Measurements from ENCODE around the gene CDH7. TPM values are rescaled to one million over a fixed set of nuclear protein-coding genes. Genes with fewer than 3 reads are reported as not detected.

Gene CDH7
- total RNA-seq, 1 donor from 2014 or later: 2.3 TPM

GRCh38 chr18:65769652-65770051, 18.8 kb downstream of the CDH7 start:
- DNase-seq: no peak

DNA sequence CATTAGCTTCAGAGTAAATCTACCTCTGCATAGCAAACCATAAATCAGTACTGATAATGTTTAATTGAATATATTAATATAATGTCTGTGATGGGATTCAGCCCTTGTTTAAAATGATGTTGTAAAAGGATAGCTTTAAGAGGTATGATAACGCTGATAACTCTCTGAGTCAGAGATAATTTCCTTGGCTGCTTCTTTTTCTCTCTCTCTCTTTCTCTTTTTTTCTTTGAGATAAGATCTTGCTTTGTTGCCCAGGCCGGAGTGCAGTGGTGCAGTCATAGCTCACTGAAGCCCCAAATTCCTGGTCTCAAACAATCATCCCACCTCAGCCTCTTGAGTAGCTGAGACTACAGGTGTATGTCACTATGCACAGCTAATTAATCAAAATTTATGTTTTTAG, 35.7 kb downstream of the CDH7 start:
- DNase-seq: no peak

DNA sequence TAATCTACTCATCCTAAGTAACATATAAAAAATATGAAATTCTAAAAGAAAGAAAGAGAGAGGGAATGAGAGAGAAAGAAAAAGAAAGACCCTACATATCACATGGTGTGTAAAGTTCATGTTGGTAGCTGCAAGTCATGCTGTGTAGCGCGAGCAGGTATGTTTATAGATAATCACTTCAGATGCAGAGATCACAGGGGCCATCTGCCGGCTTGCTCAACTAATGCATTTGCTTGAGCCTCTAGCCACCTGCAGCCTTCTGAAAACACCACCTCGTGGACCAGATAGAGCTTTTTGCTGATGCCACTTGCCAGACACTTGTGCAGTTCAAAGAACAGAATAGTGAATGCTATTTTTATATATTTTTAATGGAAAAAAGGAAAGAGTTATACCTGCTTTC, 37.6 kb downstream of the CDH7 start:
- DNase-seq: no peak

DNA sequence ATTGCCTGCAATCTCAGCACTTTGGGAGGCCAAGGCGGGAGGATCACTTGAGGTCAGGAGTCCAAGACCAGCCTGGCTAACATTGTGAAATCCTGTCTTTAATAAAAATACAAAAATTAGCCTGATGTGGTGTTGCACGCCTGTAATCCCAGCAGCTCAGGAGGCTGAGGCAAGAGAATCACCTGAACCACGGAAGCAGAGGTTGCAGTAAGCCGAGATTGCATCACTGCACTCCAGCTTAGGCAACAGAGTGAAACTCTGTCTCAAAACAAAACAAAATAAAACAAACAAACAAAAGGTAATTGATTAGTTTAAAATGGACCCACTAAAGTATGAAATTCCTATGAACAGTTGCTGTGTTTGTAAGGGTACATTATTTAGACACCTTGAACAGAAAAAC, 39.8 kb downstream of the CDH7 start:
- DNase-seq: no peak

DNA sequence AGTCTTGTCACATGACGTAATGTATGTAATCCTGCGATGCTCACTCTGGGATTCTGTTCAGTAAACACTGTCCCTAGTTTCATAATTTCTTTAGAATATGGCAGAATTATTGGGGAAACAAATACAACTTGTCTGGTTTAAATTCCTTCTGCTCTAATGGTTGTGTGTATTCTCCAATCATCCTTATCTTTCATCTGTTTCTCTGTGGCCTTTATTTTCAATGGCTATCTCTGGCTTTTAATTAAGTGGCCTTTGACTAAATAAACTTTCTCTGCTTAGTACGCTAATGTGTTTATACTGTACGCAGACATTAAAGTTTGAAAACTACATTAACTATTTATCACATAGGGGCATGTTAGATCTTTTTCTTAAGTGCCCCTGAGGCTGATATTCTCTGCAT, 40.9 kb downstream of the CDH7 start:
- DNase-seq: no peak

DNA sequence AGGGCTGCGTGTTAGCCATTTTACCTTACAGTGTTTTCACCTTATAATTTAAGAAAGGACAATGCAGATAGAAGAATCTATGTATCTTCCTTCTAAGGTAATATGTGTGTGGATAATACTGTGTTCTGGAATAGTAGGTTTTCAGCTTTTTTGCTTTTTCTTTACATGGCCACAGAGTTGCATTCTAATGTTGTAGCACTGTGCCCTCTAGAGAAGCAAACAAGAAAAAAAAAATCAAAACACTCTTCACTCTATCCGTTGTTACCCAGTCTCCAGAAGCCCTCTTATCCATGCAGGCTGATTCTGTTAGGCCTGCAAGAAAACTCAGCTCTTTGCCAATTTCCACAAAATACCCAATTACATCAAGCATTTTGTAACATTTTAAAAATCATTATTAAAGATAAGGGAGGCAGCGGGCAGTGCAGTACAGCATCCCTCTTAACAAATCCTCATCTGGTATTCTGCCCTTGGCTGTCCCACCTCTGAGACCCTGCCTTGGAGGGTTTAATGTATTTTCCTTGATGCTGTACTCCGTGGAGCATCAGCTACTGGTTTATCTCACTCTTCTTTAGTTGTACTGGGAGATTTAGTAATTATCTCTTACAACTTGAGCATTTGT, 41.8 kb downstream of the CDH7 start:
- DNase-seq: no peak

GRCh38 chr18:65808759-65809158, 57.9 kb downstream of the CDH7 start:
- no peak for DNase-seq

DNA sequence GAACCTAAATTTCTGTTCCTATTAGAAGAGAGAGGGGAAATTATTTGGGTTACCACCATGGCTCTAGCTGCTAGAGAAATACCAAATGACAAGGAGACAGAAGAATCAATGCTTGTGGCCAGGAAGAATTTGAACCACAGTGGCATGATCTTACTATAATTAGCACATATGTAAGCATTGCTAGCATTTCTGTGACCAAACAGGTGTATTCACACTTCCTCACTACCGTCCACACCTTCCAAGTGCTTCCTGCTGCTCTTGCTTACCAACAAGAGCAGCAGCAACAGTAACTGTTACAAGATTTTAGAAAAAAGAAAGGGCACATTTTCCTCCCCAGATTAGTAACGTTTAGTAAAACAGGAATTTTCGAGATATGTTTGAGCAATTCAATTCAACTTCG, 60.5 kb downstream of the CDH7 start:
- DNase-seq: no peak

- no peak for DNase-seq
Measured at GRCh38 chr18:65815506-65815905, 64.7 kb downstream of the CDH7 start.

GRCh38 chr18:65817178-65817577, 66.4 kb downstream of the CDH7 start:
- no peak for DNase-seq

DNA sequence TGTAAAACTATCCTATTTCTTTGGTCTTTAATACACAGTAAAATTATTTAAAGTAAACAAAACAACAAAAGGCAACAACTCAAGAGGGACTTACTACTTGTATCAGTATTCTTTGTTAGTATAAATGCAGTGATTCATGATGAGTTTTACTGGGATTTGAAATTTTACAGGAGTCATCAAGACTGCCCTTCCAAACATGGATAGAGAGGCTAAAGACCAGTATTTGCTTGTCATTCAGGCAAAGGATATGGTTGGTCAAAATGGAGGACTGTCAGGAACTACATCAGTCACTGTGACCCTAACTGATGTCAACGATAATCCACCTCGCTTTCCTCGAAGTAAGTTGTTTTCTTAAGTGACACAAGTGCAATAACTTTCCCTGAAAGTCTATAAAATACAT, 71.1 kb downstream of the CDH7 start:
- DNase-seq: no peak

DNA sequence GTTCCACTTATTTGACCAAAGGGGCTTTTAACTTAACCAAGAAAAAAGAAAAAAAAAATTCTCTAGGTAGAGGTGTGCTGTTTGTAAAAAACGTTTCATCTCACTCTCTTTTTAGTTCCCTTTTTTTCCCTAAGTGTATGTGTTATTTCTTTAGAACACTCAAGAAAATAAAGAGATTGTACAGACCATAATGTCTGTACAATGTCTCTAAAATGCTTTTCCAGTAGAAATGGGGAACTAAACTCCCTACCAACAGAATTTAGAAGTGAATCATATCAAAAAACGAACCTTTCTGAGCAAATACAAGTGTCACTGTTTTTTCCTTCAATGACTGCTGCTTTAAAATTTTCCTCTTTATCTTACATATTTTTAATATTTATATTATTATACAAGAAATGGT, 72.0 kb downstream of the CDH7 start:
- DNase-seq: no peak

- DNase-seq: no peak
Measured at GRCh38 chr18:65827444-65827843, 76.6 kb downstream of the CDH7 start.

DNA sequence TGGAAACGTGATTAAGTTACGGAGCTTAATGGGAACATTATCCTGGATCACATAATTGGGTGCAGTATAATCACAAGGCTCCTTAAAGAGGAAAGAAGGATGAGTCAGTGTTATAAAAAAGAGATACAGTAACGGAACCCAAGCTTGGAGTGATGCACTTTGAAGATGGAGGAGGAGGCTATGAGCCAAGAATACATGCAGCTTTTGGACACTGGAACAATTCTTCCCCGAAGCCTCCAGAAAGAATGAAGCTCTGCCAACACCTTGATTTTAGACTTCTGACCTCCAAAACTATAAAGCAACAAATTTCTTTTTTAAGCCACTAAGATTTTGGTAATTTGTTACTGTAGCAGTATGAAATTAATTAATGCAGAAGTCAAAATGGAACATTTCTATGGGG, 85.1 kb downstream of the CDH7 start:
- DNase-seq: no peak

DNA sequence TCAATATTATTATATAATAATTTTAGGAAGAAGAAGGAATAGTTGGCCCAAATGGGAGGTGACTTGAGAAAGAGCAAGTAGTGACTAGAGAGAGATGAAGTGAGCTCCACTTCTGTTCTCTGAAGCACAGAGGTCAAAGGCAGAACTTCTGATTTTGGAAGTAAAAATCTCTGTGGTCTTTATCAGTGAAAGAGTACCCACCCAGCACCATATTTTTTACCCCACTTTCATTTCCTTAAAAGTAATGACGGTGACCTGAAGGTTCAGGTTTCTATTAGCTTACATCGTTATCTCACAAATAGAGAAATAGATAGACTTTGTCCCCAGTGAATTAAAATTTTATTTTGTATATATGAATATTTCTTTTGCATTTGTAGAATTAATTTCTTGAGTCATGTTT, 95.3 kb downstream of the CDH7 start:
- DNase-seq: no peak

- no peak for DNase-seq
Measured at GRCh38 chr18:65852273-65852672, 101.5 kb downstream of the CDH7 start.

DNA sequence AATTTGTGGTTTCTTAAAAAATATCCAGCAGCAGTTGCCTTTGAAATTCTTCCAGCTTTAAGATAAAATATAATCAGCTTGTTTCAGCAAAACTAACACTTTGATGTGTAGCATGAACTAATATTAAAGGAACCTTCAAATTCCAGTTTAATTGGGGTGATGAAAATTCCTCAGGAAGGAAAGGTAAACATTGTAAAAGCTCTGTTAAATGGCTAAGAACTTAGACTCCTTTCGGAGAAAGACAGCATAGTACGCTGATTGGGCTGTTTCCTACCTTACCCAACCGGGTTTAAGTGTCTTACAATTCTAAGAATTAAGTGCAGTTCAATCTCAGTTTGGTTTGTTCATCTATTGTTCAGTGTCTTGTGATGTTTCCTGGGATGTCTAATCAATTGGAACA, 108.3 kb downstream of the CDH7 start:
- no peak for DNase-seq

GRCh38 chr18:65869527-65869926, 118.7 kb downstream of the CDH7 start:
- DNase-seq: no peak

DNA sequence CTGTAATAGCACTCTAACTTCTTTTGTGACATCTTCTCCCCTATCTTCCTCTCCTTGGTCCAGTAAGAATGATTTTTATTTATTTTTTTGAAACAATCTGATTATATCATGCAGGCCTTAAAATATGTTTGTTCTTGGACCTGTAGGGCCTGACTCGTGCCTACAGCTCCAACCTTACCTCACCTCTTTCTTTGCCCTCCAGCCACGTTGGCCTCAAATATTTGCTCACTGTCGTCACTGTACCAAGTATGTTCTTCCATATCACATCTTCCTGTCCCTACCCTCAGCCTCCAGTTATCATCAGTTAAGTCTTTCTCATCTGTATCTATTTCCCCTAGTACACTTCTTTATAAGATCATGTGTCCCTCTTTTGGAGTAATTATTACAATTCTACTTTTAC, 125.5 kb downstream of the CDH7 start:
- DNase-seq: no peak

- DNase-seq: no peak
Measured at GRCh38 chr18:65897292-65897691, 146.5 kb downstream of the CDH7 start.

DNA sequence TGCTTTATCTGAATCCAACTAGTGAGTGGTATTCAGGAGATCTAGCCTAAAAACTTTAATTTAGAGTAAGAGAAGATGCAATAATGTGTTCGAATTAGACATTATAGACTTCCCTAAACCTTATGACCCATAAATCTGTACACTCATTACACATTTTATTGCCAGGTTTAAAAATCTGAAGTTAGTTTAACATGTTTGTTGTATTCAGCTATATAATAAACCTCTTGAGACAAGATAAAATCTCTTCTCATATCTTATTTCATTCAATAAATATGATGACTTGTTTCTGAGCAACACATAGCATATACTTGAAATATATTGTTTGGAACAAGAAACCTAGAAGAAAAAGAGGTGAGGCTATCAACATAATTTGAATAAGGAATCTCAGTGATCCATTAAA, 150.7 kb downstream of the CDH7 start:
- DNase-seq: no peak

- no peak for DNase-seq
Measured at GRCh38 chr18:65906621-65907034, 155.8 kb downstream of the CDH7 start.

- DNase-seq: no peak
Measured at GRCh38 chr18:65907281-65907680, 156.5 kb downstream of the CDH7 start.

DNA sequence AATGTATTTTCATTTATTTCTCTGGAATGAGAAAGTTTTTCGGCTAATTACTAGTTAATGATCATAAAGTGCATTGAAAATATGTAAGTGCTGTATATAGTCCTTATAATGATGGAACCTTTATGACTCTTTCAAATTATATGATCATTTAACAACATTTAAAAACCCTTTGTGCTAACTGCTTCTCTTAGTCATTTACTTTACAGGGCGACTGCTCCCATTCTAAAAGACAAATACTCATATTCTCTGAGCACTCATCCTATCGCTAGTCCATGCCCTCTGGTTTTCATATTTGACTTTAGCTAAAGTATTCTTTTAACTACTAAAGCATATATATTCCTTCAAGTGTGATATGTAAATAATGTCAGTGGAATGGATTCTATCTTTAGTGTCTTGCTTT, 168.2 kb downstream of the CDH7 start:
- DNase-seq: no peak

DNA sequence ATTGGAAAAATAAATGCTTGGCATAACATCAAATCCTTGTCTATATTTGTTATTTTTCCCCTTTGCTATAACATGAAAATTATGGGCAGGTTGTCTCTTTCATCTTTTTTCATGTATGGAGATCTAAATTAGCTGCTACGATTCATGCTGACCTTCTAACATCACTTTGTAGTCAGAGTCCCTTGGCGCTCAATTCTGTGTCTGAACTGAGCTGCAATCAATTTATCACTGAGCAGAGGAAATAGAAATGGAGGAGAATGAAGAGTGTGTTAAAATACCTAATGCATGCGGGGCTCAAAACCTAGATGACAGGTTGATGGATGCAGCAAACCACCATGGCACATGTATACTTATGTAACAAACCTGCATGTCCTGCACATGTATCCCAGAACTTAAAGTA, 168.9 kb downstream of the CDH7 start:
- no peak for DNase-seq

All from occipital lobe (tissue), 2 donors.